Activated CD8-positive, alpha-beta T cell treated with anti-CD3 and anti-CD28 coated beads for 36 hours (primary cell): ENCODE results near the gene PWWP2B. TPM values are rescaled to one million over a fixed set of nuclear protein-coding genes. Genes with fewer than 3 reads are reported as not detected.

Experiments used
- ATAC-seq: fragments of 200-7000 bp; cut with Tn5 transposase; one replicate; pipeline ENCODE4 v1.10.0; 2021; ENCODE audit warnings: mild to moderate bottlenecking, moderate library complexity
- CTCF ChIA-PET: fragments of 350-600 bp; sonication (Branson Sonifier 250); formaldehyde crosslinking; loops from one replicate; lab custom pipeline; 2021; ENCODE audit warnings: antibody characterized with exemption; lab: Charles Lee
- POLR2A ChIA-PET: fragments of 350-600 bp; sonication (Branson Sonifier 250); formaldehyde crosslinking; loops from one replicate; lab custom pipeline; 2021; ENCODE audit warnings: antibody characterized with exemption; lab: Charles Lee
- DNase-seq: peaks from one replicate; pipeline ENCODE4 v3.0.0-alpha.2; 2020
- H3K27ac Mint-ChIP-seq: one replicate; pipeline ENCODE4 v1.8.0; 2021; ENCODE audit warnings: mild to moderate bottlenecking, mixed read lengths
- H3K27me3 Mint-ChIP-seq: one replicate; pipeline ENCODE4 v1.8.0; 2021; ENCODE audit warnings: mixed read lengths
- H3K36me3 Mint-ChIP-seq: one replicate; pipeline ENCODE4 v1.8.0; 2021; ENCODE audit warnings: low read depth, mixed read lengths
- H3K4me1 Mint-ChIP-seq: one replicate; pipeline ENCODE4 v1.8.0; 2021; ENCODE audit warnings: low read depth, mixed read lengths
- H3K4me3 Mint-ChIP-seq: one replicate; pipeline ENCODE4 v1.8.0; 2021; ENCODE audit warnings: mild to moderate bottlenecking, moderate library complexity, mixed read lengths
- H3K9me3 Mint-ChIP-seq: one replicate; pipeline ENCODE4 v1.8.0; 2021; ENCODE audit warnings: mixed read lengths
- intact Hi-C: fragments of 100-400 bp; cut with micrococcal nuclease; formaldehyde crosslinking; loops from one replicate; pipeline ENCODE4 v1.10.0; 2022
- total RNA-seq, 2 experiments: library from RNA; stranded (reverse); gene quantifications; one replicate each; pipeline ENCODE4 v1.2.3, GENCODE V29; 2021
- TF ChIP-seq, protein P1 (sequence below): fragments of 200-600 bp; IDR thresholded peaks from one replicate; pipeline ENCODE4 v1.8.0; 2022; ENCODE audit warnings: antibody characterized with exemption, mild to moderate bottlenecking

The PWWP2B gene
- total RNA-seq, 2 experiments from 2014 or later: 6.0 to 6.6 TPM

DNA sequence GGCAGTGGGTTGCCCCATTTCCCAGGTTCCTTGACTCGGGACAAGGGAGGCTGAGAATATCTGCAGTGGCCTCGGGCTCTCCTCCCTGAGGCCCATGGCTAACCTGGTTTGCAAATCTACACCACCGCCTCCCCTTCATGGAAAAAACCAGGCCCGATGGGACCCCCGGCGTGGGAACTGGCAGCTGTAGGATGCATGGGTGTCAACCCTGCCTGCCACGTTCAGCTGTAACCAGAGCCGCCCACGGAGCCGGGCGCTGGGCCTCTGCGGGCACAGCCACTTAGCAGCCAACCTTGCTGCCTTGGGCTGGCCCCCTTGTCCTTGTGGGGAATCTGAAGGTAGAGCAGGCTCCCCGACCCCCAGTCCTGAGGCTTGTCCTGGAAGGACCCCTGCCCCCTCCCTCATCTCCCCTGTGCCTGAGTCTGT lies 1.6 kb downstream of the PWWP2B start:
- H3K27ac Mint-ChIP-seq: no peak overlapping the region
- TF ChIP-seq, protein P1, sequence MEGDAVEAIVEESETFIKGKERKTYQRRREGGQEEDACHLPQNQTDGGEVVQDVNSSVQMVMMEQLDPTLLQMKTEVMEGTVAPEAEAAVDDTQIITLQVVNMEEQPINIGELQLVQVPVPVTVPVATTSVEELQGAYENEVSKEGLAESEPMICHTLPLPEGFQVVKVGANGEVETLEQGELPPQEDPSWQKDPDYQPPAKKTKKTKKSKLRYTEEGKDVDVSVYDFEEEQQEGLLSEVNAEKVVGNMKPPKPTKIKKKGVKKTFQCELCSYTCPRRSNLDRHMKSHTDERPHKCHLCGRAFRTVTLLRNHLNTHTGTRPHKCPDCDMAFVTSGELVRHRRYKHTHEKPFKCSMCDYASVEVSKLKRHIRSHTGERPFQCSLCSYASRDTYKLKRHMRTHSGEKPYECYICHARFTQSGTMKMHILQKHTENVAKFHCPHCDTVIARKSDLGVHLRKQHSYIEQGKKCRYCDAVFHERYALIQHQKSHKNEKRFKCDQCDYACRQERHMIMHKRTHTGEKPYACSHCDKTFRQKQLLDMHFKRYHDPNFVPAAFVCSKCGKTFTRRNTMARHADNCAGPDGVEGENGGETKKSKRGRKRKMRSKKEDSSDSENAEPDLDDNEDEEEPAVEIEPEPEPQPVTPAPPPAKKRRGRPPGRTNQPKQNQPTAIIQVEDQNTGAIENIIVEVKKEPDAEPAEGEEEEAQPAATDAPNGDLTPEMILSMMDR: no peak
- no peaks in the 10 kb centered on the region for H3K36me3 Mint-ChIP-seq
- DNase-seq (no peak), ATAC-seq (no peak)
- intact Hi-C loops: no loop called here
- ChIA-PET POLR2A (interaction anchor here (1.5 to 2.5 kb wide), 3 partner anchors 8 to 49 kb away, joined by 5 to 22 read pairs (median 6); no protein-coding TSS in a partner anchor), CTCF (interaction anchor here (1.0 to 1.9 kb wide), 3 partner anchors 38 to 48 kb away, joined by 3 to 8 read pairs (median 7); no protein-coding TSS in a partner anchor)
- no peak overlapping the region for H3K4me3 Mint-ChIP-seq
- peaks cover 23% of the 10 kb centered on the region for H3K4me1 Mint-ChIP-seq
- no peaks in the 10 kb centered on the region for H3K9me3 Mint-ChIP-seq
- no peaks in the 10 kb centered on the region for H3K27me3 Mint-ChIP-seq

DNA sequence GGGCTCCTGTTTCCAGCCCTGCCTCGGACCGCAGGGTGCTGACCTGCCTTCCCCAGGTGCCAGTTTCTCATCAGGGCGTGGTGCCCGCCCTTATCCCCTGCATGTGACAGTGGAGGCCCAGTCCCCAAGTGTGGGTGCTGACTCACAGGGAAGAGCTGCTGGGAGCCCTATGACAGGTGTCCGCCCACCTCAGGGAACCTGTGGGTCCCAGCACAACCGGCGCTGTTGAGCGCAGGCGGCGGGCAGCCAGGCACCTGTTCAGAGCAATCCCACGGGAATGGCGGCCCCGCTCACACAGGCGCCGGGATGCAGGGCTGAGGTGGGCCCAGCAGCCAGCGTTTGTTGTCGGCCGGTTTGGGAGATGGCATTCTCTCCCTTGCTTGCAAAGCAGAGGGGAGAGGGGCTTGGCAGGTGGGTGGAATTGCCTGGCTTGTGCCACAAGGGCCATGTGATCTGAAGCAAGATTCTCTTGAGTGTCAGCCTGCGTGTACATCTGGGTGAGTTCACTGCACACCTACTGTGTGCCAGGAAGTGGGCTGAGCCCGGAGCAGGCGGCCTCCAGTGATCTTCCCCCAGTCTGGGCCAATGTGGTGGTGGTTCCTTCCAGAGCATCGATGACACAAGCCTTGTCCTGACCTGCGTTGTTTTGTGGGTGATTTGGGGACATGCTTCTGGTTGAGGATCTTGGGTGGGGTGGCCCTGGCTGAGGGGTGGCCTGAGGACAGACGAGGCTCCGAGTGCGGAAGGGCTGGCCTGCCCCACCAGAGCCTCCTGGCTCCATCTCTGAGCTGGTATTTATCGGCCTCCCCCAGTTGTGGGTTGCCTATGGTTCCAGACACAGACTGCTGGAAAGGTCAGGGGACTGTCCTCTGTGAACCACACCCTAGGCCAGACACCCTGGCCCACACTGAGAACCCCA lies 2.4 kb downstream of the PWWP2B start:
- ATAC-seq (no peak), DNase-seq (no peak)
- Mint-ChIP-seq H3K4me3 (no peak overlapping the region), H3K9me3 (no peaks in the 10 kb centered on the region), H3K27ac (no peak overlapping the region), H3K4me1 (peaks cover 23% of the 10 kb centered on the region), H3K36me3 (no peaks in the 10 kb centered on the region), H3K27me3 (no peaks in the 10 kb centered on the region)
- intact Hi-C loops: no loop called here
- ChIA-PET POLR2A (interaction anchor here (1.5 to 2.5 kb wide), 2 partner anchors 21 to 48 kb away, joined by 5 to 22 read pairs; no protein-coding TSS in a partner anchor), CTCF (interaction anchor here (1.0 kb wide), 1 partner anchor 39 kb away, joined by 3 read pairs; no protein-coding TSS in a partner anchor)
- TF ChIP-seq, protein P1: no peak

DNA sequence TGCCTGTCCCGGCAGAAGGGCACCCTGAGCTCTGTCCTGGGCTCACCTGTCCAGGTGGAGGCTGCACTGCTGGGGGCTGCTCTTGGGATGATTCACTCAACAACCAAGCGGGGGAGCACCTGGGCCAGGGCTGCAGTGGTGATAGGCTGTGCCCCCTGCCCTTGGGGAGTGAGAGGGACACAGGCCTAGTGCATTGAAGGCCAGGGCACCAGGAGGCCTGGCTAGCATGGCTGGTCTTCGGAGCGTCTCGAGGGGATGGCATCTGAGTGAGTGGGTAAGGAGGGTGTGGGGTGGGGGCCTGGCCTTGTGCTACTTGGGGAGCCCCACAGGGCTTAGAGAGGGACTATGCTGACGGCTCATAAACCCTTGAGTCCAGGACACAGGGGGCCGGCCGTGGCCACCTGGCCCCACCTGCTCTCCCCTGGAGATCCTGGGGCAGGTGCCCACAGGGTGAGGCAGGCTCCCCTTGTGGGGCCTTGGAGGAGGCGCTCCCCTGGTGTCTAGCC lies 3.1 kb downstream of the PWWP2B start:
- ChIA-PET POLR2A (no interaction called here), CTCF (no interaction called here)
- no peak overlapping the region for H3K4me3 Mint-ChIP-seq
- no peak overlapping the region for H3K27ac Mint-ChIP-seq
- no peaks in the 10 kb centered on the region for H3K27me3 Mint-ChIP-seq
- intact Hi-C loops: no loop called here
- DNase-seq (no peak), ATAC-seq (no peak)
- H3K36me3 Mint-ChIP-seq: no peaks in the 10 kb centered on the region
- TF ChIP-seq, protein P1: no peak
- no peaks in the 10 kb centered on the region for H3K9me3 Mint-ChIP-seq
- peaks cover 19% of the 10 kb centered on the region for H3K4me1 Mint-ChIP-seq

DNA sequence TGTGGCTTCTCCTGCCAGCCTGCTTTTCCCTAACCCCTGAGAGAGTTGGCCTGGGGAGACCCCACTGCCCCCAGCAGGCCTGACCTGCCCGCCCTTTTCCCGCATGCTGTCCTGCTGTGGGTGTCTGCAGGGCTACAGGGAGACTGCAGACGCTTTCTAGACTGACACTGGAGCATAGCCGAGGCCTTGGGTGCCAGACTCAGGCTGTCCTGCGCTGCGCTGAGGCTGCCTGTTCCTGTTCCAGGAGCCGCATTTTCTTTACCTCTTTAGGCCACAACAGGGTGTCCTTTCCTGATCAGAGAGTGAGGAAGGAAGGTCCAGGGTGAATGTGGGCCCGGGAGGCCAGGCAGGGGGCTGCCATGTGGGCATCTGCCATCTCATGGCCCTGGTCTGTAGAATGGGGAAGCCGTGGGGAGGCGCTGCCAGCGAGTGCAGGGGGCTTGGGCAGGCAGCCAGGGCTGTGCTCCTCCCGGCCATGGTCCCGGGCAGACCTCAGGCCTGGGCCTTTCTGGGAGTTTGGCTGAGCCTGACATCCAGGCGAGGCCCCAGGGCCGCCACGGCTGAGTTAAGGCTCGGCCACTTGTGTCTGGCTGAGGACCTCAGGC lies 3.6 kb downstream of the PWWP2B start:
- CTCF ChIA-PET: no interaction called here
- no peak for ATAC-seq

More for the DNA sequence above, 3.6 kb downstream of the PWWP2B start:
- intact Hi-C loops: no loop called here
- no peaks in the 10 kb centered on the region for H3K9me3 Mint-ChIP-seq
- TF ChIP-seq, protein P1: no peak
- no peak overlapping the region for H3K4me3 Mint-ChIP-seq
- peaks cover 2% of the 10 kb centered on the region for H3K36me3 Mint-ChIP-seq
- H3K4me1 Mint-ChIP-seq: peaks cover 16% of the 10 kb centered on the region
- H3K27me3 Mint-ChIP-seq: no peaks in the 10 kb centered on the region
- DNase-seq: no peak
- POLR2A ChIA-PET: no interaction called here
- H3K27ac Mint-ChIP-seq: no peak overlapping the region
